K562 (cell line): Measurements from ENCODE around the gene B3GLCT. TPM values are rescaled to one million over a fixed set of nuclear protein-coding genes. Genes with fewer than 3 reads are reported as not detected.
A peak's percentile ranks its signal among the peaks of the same experiment; 100 is the strongest.

Experiments
- ARHGAP35 ChIP-seq: fragments of 450-650 bp; IDR thresholded peaks from 2 replicates; pipeline ENCODE4 v1.6.1; 2018; ENCODE audit not compliant: partially characterized antibody
- CREBBP ChIP-seq: IDR thresholded peaks from one replicate; pipeline ENCODE4 v1.6.1; 2012; ENCODE audit warnings: low read depth, mild to moderate bottlenecking, control low read depth, inconsistent platforms, low read length
- FIP1L1 ChIP-seq: fragments of 200-400 bp; formaldehyde crosslinking; IDR thresholded peaks from 2 replicates; pipeline ENCODE4 v1.6.1; 2018; ENCODE audit warnings: mild to moderate bottlenecking, low read depth, low read length; ENCODE audit not compliant: poor library complexity, severe bottlenecking
- FOXJ3 ChIP-seq: sonication (generic); formaldehyde crosslinking; IDR thresholded peaks from 2 replicates; pipeline ENCODE4 v1.4.0; 2020; ENCODE audit warnings: mild to moderate bottlenecking, missing genetic modification reagents
- HMG20A ChIP-seq: fragments of 450-650 bp; formaldehyde crosslinking; conservative IDR thresholded peaks from 2 replicates; pipeline ENCODE4 v1.4.0; 2020; ENCODE audit warnings: mild to moderate bottlenecking, mixed read lengths
- HNRNPK ChIP-seq: fragments of 200-400 bp; formaldehyde crosslinking; IDR thresholded peaks from one replicate; pipeline ENCODE4 v1.6.1; 2018; ENCODE audit warnings: mild to moderate bottlenecking, low read depth, low read length; ENCODE audit not compliant: poor library complexity, severe bottlenecking
- IRF9 ChIP-seq: fragments of 450-650 bp; IDR thresholded peaks from 2 replicates; pipeline ENCODE4 v1.6.1; 2016; ENCODE audit warnings: missing biosample characterization, missing genetic modification characterization
- KDM1A ChIP-seq, 2 experiments: fragments of 450-650 bp; IDR thresholded peaks; 2 replicates each; pipeline ENCODE4 v1.6.1; 2016; ENCODE audit warnings: mild to moderate bottlenecking in 2 of 2
- MECOM ChIP-seq: fragments of 250-450 bp; sonication (Bioruptor Pico); IDR thresholded peaks from 2 replicates; pipeline ENCODE4 v1.8.0; 2022; ENCODE audit warnings: inconsistent platforms
- POLR2H ChIP-seq: IDR thresholded peaks from 2 replicates; pipeline ENCODE4 v1.6.1; 2016; ENCODE audit warnings: missing genetic modification characterization, low read depth, mild to moderate bottlenecking, control low read depth, missing compliant biosample characterization, moderate library complexity
- SAP30 ChIP-seq: fragments of 200-600 bp; sonication (generic); IDR thresholded peaks from 2 replicates; pipeline ENCODE4 v1.6.1; 2012; ENCODE audit warnings: borderline replicate concordance, low read depth, mild to moderate bottlenecking, moderate library complexity, low read length, control low read depth, inconsistent platforms; ENCODE audit not compliant: insufficient read depth, poor library complexity, severe bottlenecking
- SIN3B ChIP-seq: fragments of 450-650 bp; IDR thresholded peaks from 2 replicates; pipeline ENCODE4 v1.6.1; 2017; ENCODE audit warnings: low read depth, mild to moderate bottlenecking, moderate library complexity
- SMAD3 ChIP-seq: fragments of 450-650 bp; formaldehyde crosslinking; conservative IDR thresholded peaks from 2 replicates; pipeline ENCODE4 v1.4.0; 2020; ENCODE audit warnings: mild to moderate bottlenecking
- TBP ChIP-seq: optimal IDR thresholded peaks from 2 replicates; pipeline ENCODE3; 2011; ENCODE audit warnings: low read depth, low read length, improper control_type of control experiment
- TRIM28 ChIP-seq: fragments of 450-650 bp; IDR thresholded peaks from 2 replicates; pipeline ENCODE4 v1.6.1; 2017
- ZNF121 ChIP-seq: sonication (generic); formaldehyde crosslinking; conservative IDR thresholded peaks from 2 replicates; pipeline ENCODE4 v1.8.0; 2022; ENCODE audit warnings: missing genetic modification reagents
- ZNF274 ChIP-seq: IDR thresholded peaks from 2 replicates; pipeline ENCODE4 v1.6.1; 2011; ENCODE audit warnings: low read depth, mild to moderate bottlenecking, low read length, moderate library complexity, borderline replicate concordance
- ZNF449 ChIP-seq: fragments of 250-450 bp; sonication (Bioruptor Pico); IDR thresholded peaks from 2 replicates; pipeline ENCODE4 v1.8.0; 2022; ENCODE audit warnings: moderate library complexity, mild to moderate bottlenecking, inconsistent platforms
- ZNF57 ChIP-seq: fragments of 450-650 bp; formaldehyde crosslinking; IDR thresholded peaks from 2 replicates; pipeline ENCODE4 v1.4.0; 2020; ENCODE audit warnings: mild to moderate bottlenecking, moderate library complexity
- polyA plus RNA-seq, 8 experiments: library from polyadenylated mRNA; depleted of rRNA in 4 of 8; stranded (reverse) in 5 of 8; unstranded in 3 of 8; fragments of >200 nt; fragmentation: Nextera tagmentation in 2 of 8; fragmentation: Illumina TruSeq in 1 of 8; extraction: Ambion mirVana in 2 of 8; extraction: Trizol in 1 of 8; gene quantifications; 2 replicates each; pipeline versions ENCODE4 v1.2.1 to v1.2.3, GENCODE V29; 2011 to 2014; ENCODE audit warnings: inconsistent platforms in 1 of 8, missing spikeins in 1 of 8
- total RNA-seq, 7 experiments: library from RNA; depleted of rRNA in 6 of 7; stranded (reverse); fragments of >200 nt in 6 of 7; fragmentation: Illumina TruSeq in 2 of 7; extraction: Trizol in 2 of 7; gene quantifications; 2 replicates each; pipeline versions ENCODE4 v1.2.1 to v1.2.3, GENCODE V29; 2011 to 2021; ENCODE audit warnings: low replicate concordance in 1 of 7
- TF ChIP-seq, protein P1 (sequence below): sonication (generic); formaldehyde crosslinking; IDR thresholded peaks from 2 replicates; pipeline ENCODE4 v1.8.0; 2022; ENCODE audit warnings: mild to moderate bottlenecking, low read depth, missing genetic modification reagents
- TF ChIP-seq, protein P2 (sequence below), 2 experiments: fragments of 150-350 bp in 1 of 2; IDR thresholded peaks; 2 replicates each; pipeline ENCODE4 v1.6.1; 2012 to 2016; ENCODE audit warnings: low read depth in 2 of 2, low read length in 2 of 2, mild to moderate bottlenecking in 1 of 2, moderate library complexity in 1 of 2

The B3GLCT gene
- total and polyA plus RNA-seq, 9 of the 15 experiments (the other 6 are each of a cell fraction or from before 2014, with no cell fraction given) = 1.1 to 5.1 (median 2.9) TPM

GRCh38 chr13:31162151-31163008 is 37.4 kb upstream of the B3GLCT start (continued):
- TF ChIP-seq ZNF57 (no peak), TRIM28 (no peak), IRF9 (tag) (no peak), ZNF274 (no peak), TBP (peak; percentile 82), HMG20A (no peak), POLR2H (tag) (peak; percentile 57; the same call in 1 of the 2 replicates), KDM1A (IDR thresholded peaks at IDR 0.05) (0 out of 4 replicates have a peak, but pooled peaks of 1 of the 2 experiments have one; percentile 10), FOXJ3 (CRISPR knock-in tag) (no peak), ARHGAP35 (peak; percentile 48), SMAD3 (CRISPR knock-in tag) (no peak), SIN3B (no peak; the same call in 1 of the 2 replicates), CREBBP (no peak), ZNF449 (no peak), SAP30 (no peak), ZNF121 (no peak), HNRNPK (no peak), FIP1L1 (no peak), MECOM (CRISPR knock-in tag) (no peak)
- TF ChIP-seq, protein P1, sequence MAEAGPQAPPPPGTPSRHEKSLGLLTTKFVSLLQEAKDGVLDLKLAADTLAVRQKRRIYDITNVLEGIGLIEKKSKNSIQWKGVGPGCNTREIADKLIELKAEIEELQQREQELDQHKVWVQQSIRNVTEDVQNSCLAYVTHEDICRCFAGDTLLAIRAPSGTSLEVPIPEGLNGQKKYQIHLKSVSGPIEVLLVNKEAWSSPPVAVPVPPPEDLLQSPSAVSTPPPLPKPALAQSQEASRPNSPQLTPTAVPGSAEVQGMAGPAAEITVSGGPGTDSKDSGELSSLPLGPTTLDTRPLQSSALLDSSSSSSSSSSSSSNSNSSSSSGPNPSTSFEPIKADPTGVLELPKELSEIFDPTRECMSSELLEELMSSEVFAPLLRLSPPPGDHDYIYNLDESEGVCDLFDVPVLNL (CRISPR knock-in tag) = no peak
- TF ChIP-seq, protein P2, sequence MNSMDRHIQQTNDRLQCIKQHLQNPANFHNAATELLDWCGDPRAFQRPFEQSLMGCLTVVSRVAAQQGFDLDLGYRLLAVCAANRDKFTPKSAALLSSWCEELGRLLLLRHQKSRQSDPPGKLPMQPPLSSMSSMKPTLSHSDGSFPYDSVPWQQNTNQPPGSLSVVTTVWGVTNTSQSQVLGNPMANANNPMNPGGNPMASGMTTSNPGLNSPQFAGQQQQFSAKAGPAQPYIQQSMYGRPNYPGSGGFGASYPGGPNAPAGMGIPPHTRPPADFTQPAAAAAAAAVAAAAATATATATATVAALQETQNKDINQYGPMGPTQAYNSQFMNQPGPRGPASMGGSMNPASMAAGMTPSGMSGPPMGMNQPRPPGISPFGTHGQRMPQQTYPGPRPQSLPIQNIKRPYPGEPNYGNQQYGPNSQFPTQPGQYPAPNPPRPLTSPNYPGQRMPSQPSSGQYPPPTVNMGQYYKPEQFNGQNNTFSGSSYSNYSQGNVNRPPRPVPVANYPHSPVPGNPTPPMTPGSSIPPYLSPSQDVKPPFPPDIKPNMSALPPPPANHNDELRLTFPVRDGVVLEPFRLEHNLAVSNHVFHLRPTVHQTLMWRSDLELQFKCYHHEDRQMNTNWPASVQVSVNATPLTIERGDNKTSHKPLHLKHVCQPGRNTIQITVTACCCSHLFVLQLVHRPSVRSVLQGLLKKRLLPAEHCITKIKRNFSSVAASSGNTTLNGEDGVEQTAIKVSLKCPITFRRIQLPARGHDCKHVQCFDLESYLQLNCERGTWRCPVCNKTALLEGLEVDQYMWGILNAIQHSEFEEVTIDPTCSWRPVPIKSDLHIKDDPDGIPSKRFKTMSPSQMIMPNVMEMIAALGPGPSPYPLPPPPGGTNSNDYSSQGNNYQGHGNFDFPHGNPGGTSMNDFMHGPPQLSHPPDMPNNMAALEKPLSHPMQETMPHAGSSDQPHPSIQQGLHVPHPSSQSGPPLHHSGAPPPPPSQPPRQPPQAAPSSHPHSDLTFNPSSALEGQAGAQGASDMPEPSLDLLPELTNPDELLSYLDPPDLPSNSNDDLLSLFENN (IDR thresholded peaks at IDR 0.05; ENCODE audit: low read depth in 2 of 2, low read length in 2 of 2) = no peak
